T-cell (primary cell): Measurements from ENCODE around the gene HSCB. TPM values are rescaled to one million over a fixed set of nuclear protein-coding genes. Genes with fewer than 3 reads are reported as not detected.

ENCODE experiments used
- ATAC-seq, 4 experiments: fragments of 200-7000 bp in 3 of 4; fragments of 150-1000 bp in 1 of 4; cut with Tn5 transposase; replicated peaks in 1 of 4; 1 replicate in 3 of 4; 2 replicates in 1 of 4; pipeline ENCODE4 v1.10.0; 2021; ENCODE audit warnings: moderate library complexity in 3 of 4, mild to moderate bottlenecking in 2 of 4, moderate number of reproducible peaks in 1 of 4
- CTCF ChIA-PET, 2 donors: fragments of 300-600 bp; sonication (Branson Sonifier 250); formaldehyde crosslinking; loops; one replicate each; lab custom pipeline; 2022; ENCODE audit warnings: antibody characterized with exemption in 2 of 2; lab: Charles Lee
- POLR2A ChIA-PET, 2 donors: fragments of 300-600 bp; sonication (Branson Sonifier 250); formaldehyde crosslinking; loops; one replicate each; lab custom pipeline; 2022; ENCODE audit warnings: antibody characterized with exemption in 2 of 2; lab: Charles Lee
- DNase-seq, 35 experiments: peaks; one replicate each; pipeline versions ENCODE4 v3.0.0 to v3.0.0-alpha.2; 2013 to 2023
- H3K27ac ChIP-seq: one replicate; pipeline ENCODE4 v1.5.1; 2013; ENCODE audit warnings: low read length
- H3K27me3 ChIP-seq, 2 experiments: replicated peaks in 1 of 2; 1 replicate in 1 of 2; 2 replicates in 1 of 2; pipeline versions ENCODE4 v1.6.1 to v1.7.0; 2013; ENCODE audit warnings: low read length in 1 of 2, mixed read lengths in 1 of 2; ENCODE audit not compliant: control insufficient read depth in 2 of 2, insufficient read depth in 2 of 2; ENCODE audit errors: extremely low read depth in 1 of 2
- H3K36me3 ChIP-seq, 2 donors: 1 replicate in 1 of 2; 2 replicates in 1 of 2; pipeline versions ENCODE4 v1.6.1 to v1.7.0; 2013; ENCODE audit warnings: low read length in 1 of 2; ENCODE audit not compliant: control insufficient read depth in 2 of 2, insufficient read depth in 1 of 2; ENCODE audit errors: extremely low read depth in 1 of 2
- H3K4me1 ChIP-seq, 2 experiments: 1 replicate in 1 of 2; 2 replicates in 1 of 2; pipeline versions ENCODE4 v1.6.1 to v1.7.0; 2013; ENCODE audit warnings: low read length in 2 of 2, mixed read lengths in 1 of 2; ENCODE audit not compliant: insufficient read depth in 2 of 2, control insufficient read depth in 1 of 2; ENCODE audit errors: extremely low read depth in 1 of 2
- H3K4me3 ChIP-seq, 2 donors: 1 replicate in 1 of 2; 2 replicates in 1 of 2; pipeline versions ENCODE4 v1.5.1 to v1.7.0; 2013; ENCODE audit warnings: mild to moderate bottlenecking in 2 of 2, low read length in 1 of 2, moderate library complexity in 1 of 2; ENCODE audit not compliant: control insufficient read depth in 1 of 2; ENCODE audit errors: extremely low read depth in 1 of 2
- H3K9me3 ChIP-seq: 2 replicates; pipeline ENCODE4 v1.7.0; 2013
- H3K27ac Mint-ChIP-seq, 2 donors: one replicate each; pipeline ENCODE4 v1.8.0; 2020 to 2021; ENCODE audit warnings: mild to moderate bottlenecking in 2 of 2, mixed read lengths in 2 of 2
- H3K27me3 Mint-ChIP-seq, 2 donors: one replicate each; pipeline ENCODE4 v1.8.0; 2021 to 2022; ENCODE audit warnings: mixed read lengths in 2 of 2
- H3K36me3 Mint-ChIP-seq: one replicate; pipeline ENCODE4 v1.8.0; 2021; ENCODE audit warnings: mixed read lengths
- H3K4me1 Mint-ChIP-seq, 3 donors: one replicate each; pipeline ENCODE4 v1.8.0; 2020 to 2022; ENCODE audit warnings: mixed read lengths in 3 of 3, mild to moderate bottlenecking in 1 of 3
- H3K4me3 Mint-ChIP-seq, 3 donors: one replicate each; pipeline ENCODE4 v1.8.0; 2020 to 2022; ENCODE audit warnings: mild to moderate bottlenecking in 3 of 3, mixed read lengths in 3 of 3, moderate library complexity in 3 of 3
- H3K9me3 Mint-ChIP-seq, 3 donors: one replicate each; pipeline ENCODE4 v1.8.0; 2020 to 2022; ENCODE audit warnings: mixed read lengths in 3 of 3
- WGBS: methylation state at CpG from one replicate; pipeline ENCODE4 v1.1.5; 2013; ENCODE audit warnings: missing lambda C conversion rate; ENCODE audit not compliant: insufficient coverage; 5-methylcytosine and 5-hydroxymethylcytosine counted together
- total RNA-seq, 35 experiments: library from RNA in 6 of 35; stranded (reverse) in 6 of 35; fragments of 120-200 nt in 1 of 35; gene quantifications; one replicate each; pipeline versions ENCODE4 v1.2.1 to v1.2.4 and lab custom pipeline; 2013 to 2026

The HSCB gene
- total RNA-seq, 5 donors from 2014 or later (not counting 1 experiment from before 2014, with no cell fraction given): 6.9 to 11.9 (median 11.5) TPM

DNA sequence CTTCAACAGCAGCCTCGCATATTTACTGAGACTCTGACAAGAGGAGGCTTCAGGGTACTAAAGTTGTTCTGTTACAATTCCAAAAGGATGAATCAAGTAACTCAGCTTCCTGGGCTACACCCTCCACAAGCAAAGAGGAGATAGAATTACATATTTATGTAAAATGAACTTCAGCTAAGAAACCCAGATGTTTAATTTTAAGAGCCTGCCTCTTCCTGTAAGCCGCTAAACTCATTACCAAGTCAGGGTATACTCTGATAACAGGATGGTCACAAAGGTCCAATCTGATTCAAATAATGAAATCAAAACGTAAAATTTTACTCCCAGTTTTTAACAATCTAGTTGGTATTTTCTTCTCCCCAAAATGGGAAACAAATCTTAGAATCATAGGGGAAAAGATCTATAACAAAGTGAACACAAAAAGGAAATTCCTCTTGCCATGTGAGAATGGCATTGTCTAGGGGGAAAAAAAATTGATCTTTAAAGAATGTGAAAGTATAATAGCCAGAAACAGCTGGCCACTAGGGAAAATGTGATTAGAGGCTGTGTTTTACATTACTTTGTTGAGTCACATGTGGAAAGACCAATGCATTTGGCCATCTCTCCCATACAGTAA is 31.2 kb upstream of the HSCB start:
- no peak overlapping the region for H3K27ac ChIP-seq
- H3K27me3 ChIP-seq: no peaks in the 10 kb centered on the region
- WGBS: 100% methylated on average over 1 of the region's 3 CpGs
- H3K4me1 Mint-ChIP-seq: peaks cover 0 to 3% (median 2%) of the 10 kb centered on the region in 3 donors
- peaks cover 0 to 7% of the 10 kb centered on the region in 2 donors for H3K36me3 ChIP-seq
- no peaks in the 10 kb centered on the region for H3K9me3 ChIP-seq
- H3K4me1 ChIP-seq: no peaks in the 10 kb centered on the region
- ATAC-seq (no peak), DNase-seq (no peak)
- H3K36me3 Mint-ChIP-seq: peaks cover 42% of the 10 kb centered on the region
- H3K4me3 Mint-ChIP-seq: no peak overlapping the region
- ChIA-PET CTCF (no interaction called here), POLR2A (no interaction called here)
- H3K27ac Mint-ChIP-seq: no peak overlapping the region
- H3K9me3 Mint-ChIP-seq: no peaks in the 10 kb centered on the region
- H3K4me3 ChIP-seq: no peak overlapping the region
- no peaks in the 10 kb centered on the region for H3K27me3 Mint-ChIP-seq

GRCh38 chr22:28711341-28711740 is 30.5 kb upstream of the HSCB start:
- no peak overlapping the region for H3K4me3 ChIP-seq
- no peaks in the 10 kb centered on the region for H3K9me3 ChIP-seq
- H3K4me1 Mint-ChIP-seq: peaks cover 0 to 3% (median 2%) of the 10 kb centered on the region in 3 donors
- WGBS: no CpG with 5 or more reads among the region's 2 CpGs
- H3K27me3 Mint-ChIP-seq: no peaks in the 10 kb centered on the region
- CTCF ChIA-PET: no interaction called here
- no peak for ATAC-seq
- DNase-seq: no peak
- H3K4me3 Mint-ChIP-seq: no peak overlapping the region
- H3K27me3 ChIP-seq: no peaks in the 10 kb centered on the region
- POLR2A ChIA-PET: no interaction called here
- peaks cover 37% of the 10 kb centered on the region for H3K36me3 Mint-ChIP-seq
- no peak overlapping the region for H3K27ac Mint-ChIP-seq
- H3K36me3 ChIP-seq: peaks cover 0 to under 1% of the 10 kb centered on the region in 2 donors
- no peaks in the 10 kb centered on the region for H3K9me3 Mint-ChIP-seq
- no peaks in the 10 kb centered on the region for H3K4me1 ChIP-seq
- H3K27ac ChIP-seq: no peak overlapping the region

DNA sequence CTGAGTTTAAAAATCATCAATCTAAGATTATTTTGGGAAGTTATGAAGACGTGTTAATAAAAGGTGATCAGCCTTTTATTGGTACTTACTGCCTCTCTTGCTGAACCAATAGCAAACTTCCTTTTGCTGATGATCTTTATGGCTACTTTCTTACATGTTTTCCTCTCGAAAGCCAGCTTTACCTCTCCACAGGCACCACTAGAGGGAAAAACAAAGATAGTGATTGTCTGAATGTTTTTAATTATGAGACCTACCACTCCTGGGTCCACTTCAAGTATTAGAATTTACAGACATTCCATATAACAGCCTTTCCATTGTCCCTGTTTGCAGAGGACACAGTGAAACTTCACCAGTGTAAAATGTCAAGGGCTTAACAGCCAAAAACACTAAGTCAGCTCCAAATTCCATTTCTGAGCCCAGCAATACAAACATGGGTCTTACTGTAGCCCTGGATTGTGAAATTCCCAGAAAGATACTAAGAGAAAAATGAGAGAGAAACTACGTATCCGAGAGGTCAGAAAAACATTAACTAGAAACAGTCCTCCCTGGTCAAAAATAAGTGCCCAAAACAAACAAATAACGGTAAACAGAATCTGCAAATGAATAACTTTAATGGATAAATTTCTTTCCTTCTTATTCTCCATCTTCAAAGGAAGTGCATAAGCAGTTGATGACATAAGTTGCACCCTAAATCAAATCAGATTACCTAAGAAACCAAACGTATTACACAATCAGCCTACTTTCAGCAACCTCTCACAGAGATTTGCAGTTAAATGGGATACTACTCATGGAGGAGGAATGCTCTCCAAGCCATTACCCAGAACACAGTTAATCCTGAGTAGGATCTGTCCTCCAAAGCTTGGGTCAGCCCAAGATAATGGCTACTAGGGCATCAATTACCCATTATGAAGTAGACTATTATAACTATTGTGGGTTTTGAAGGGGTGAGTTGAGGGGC is 29.7 kb upstream of the HSCB start:
- H3K27ac Mint-ChIP-seq: no peak overlapping the region
- Histone ChIP-seq H3K27ac (no peak overlapping the region), H3K36me3 (no peaks in the 10 kb centered on the region), H3K4me3 (no peak overlapping the region), H3K27me3 (no peaks in the 10 kb centered on the region), H3K4me1 (no peaks in the 10 kb centered on the region), H3K9me3 (no peaks in the 10 kb centered on the region)
- WGBS: 100% methylated on average over 1 of the region's 6 CpGs
- ATAC-seq (no peak), DNase-seq (no peak)
- peaks cover 34% of the 10 kb centered on the region for H3K36me3 Mint-ChIP-seq
- peaks cover 0 to 3% (median 2%) of the 10 kb centered on the region in 3 donors for H3K4me1 Mint-ChIP-seq
- H3K4me3 Mint-ChIP-seq: no peak overlapping the region
- POLR2A ChIA-PET: no interaction called here
- H3K27me3 Mint-ChIP-seq: no peaks in the 10 kb centered on the region
- no peaks in the 10 kb centered on the region for H3K9me3 Mint-ChIP-seq
- CTCF ChIA-PET: no interaction called here

- WGBS: no CpG with 5 or more reads among the region's 2 CpGs
- Histone ChIP-seq H3K4me3 (no peak overlapping the region), H3K9me3 (no peaks in the 10 kb centered on the region), H3K4me1 (no peaks in the 10 kb centered on the region), H3K36me3 (no peaks in the 10 kb centered on the region), H3K27ac (no peak overlapping the region), H3K27me3 (no peaks in the 10 kb centered on the region)
- DNase-seq: peak in 1 of 35 experiments; percentile 5
- H3K4me1 Mint-ChIP-seq: peaks cover 0 to 3% (median 2%) of the 10 kb centered on the region in 3 donors
- ChIA-PET POLR2A (no interaction called here), CTCF (no interaction called here)
- no peak overlapping the region for H3K27ac Mint-ChIP-seq
- H3K36me3 Mint-ChIP-seq: peaks cover 27% of the 10 kb centered on the region
- ATAC-seq: no peak
- H3K27me3 Mint-ChIP-seq: no peaks in the 10 kb centered on the region
- no peaks in the 10 kb centered on the region for H3K9me3 Mint-ChIP-seq
- no peak overlapping the region for H3K4me3 Mint-ChIP-seq
Measured at GRCh38 chr22:28714043-28714628, 27.7 kb upstream of the HSCB start.

- peaks cover 0 to 3% (median 2%) of the 10 kb centered on the region in 3 donors for H3K4me1 Mint-ChIP-seq
- DNase-seq (no peak), ATAC-seq (no peak)
- ChIA-PET POLR2A (no interaction called here), CTCF (no interaction called here)
- WGBS: 100% methylated on average over 1 of the region's 7 CpGs
- H3K27ac ChIP-seq: no peak overlapping the region
- no peaks in the 10 kb centered on the region for H3K4me1 ChIP-seq
- H3K27me3 Mint-ChIP-seq: no peaks in the 10 kb centered on the region
- H3K9me3 Mint-ChIP-seq: no peaks in the 10 kb centered on the region
- H3K4me3 Mint-ChIP-seq: no peak overlapping the region
- no peaks in the 10 kb centered on the region for H3K9me3 ChIP-seq
- peaks cover 27% of the 10 kb centered on the region for H3K36me3 Mint-ChIP-seq
- H3K27ac Mint-ChIP-seq: no peak overlapping the region
- H3K27me3 ChIP-seq: no peaks in the 10 kb centered on the region
- no peaks in the 10 kb centered on the region for H3K36me3 ChIP-seq
- no peak overlapping the region for H3K4me3 ChIP-seq
Measured at GRCh38 chr22:28715611-28716010, 26.2 kb upstream of the HSCB start.

- Mint-ChIP-seq H3K27ac (no peak overlapping the region), H3K27me3 (no peaks in the 10 kb centered on the region), H3K4me3 (no peak overlapping the region), H3K36me3 (peaks cover 19% of the 10 kb centered on the region), H3K9me3 (no peaks in the 10 kb centered on the region), H3K4me1 (peaks cover 0 to 3% (median 2%) of the 10 kb centered on the region in 3 donors)
- no peaks in the 10 kb centered on the region for H3K4me1 ChIP-seq
- no peak overlapping the region for H3K27ac ChIP-seq
- WGBS: 100% methylated on average over 2 of the region's 3 CpGs
- CTCF ChIA-PET: no interaction called here
- peaks cover 0 to 3% of the 10 kb centered on the region in 2 donors for H3K36me3 ChIP-seq
- no peak for ATAC-seq
- no peak overlapping the region for H3K4me3 ChIP-seq
- DNase-seq: no peak
- H3K27me3 ChIP-seq: no peaks in the 10 kb centered on the region
- no peaks in the 10 kb centered on the region for H3K9me3 ChIP-seq
- POLR2A ChIA-PET: no interaction called here
Measured at GRCh38 chr22:28716686-28717085, 25.2 kb upstream of the HSCB start.
